ENCODE results near the gene ANK3.

- TF ChIP-seq, protein P1, sequence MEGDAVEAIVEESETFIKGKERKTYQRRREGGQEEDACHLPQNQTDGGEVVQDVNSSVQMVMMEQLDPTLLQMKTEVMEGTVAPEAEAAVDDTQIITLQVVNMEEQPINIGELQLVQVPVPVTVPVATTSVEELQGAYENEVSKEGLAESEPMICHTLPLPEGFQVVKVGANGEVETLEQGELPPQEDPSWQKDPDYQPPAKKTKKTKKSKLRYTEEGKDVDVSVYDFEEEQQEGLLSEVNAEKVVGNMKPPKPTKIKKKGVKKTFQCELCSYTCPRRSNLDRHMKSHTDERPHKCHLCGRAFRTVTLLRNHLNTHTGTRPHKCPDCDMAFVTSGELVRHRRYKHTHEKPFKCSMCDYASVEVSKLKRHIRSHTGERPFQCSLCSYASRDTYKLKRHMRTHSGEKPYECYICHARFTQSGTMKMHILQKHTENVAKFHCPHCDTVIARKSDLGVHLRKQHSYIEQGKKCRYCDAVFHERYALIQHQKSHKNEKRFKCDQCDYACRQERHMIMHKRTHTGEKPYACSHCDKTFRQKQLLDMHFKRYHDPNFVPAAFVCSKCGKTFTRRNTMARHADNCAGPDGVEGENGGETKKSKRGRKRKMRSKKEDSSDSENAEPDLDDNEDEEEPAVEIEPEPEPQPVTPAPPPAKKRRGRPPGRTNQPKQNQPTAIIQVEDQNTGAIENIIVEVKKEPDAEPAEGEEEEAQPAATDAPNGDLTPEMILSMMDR (IDR thresholded peaks at IDR 0.05): no peak
- TF ChIP-seq POLR2A (IDR thresholded peaks at IDR 0.05): no peak
These were observed 75.4 kb downstream of the ANK3 start for GRCh38 chr10:60314069-60314940.
